GM11168 (cell line): ENCODE results near the gene PUM1.

Experiments used
- in situ Hi-C: fragments of 300-500 bp; cut with MboI; formaldehyde crosslinking; loops from one replicate; pipeline ENCODE4 v1.12.0; 2022; ENCODE audit warnings: low sequenced_read_pairs; ENCODE audit not compliant: unreplicated experiment

PUM1 gene

DNA sequence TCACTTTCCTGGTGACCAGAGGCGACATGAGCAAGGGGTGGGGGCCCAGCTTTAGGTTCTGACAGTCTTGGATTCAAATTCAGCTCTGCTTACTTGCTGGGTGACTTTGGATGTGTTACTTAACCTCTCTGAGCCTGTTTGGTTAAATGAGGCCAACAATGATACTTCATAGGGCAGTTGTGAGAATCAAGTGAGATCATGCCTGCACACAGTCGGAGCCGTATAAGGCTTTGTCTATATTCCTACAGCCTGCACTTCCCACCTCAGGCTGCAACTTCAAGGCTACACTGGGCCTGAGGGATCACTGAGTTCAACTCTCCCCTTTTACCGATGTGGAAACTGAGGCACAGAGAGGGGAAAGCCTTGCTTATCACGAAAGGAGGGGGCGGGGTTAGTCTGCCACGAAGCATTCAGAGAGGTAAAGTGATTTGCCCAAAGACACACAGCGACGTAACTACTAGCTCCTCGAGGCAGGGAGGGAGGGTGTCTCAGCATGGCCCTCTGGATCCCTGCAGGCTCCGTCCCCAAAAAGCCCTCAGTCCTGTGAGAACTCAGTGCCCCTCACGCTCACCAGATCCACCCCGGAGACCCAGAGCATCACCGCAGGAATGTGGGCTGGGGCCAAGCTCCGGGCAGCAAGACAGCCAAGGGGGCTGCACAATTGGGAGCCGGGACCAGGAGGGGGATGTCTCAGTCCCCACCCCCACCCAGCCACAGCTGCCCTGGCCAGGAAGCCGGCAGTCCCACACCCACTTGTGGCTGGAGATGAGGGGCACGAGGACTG is 181.9 kb downstream of the PUM1 start:
- in situ Hi-C loops = no loop called here

- in situ Hi-C loops = no loop called here
Measured at GRCh38 chr1:30882678-30883388, 182.7 kb downstream of the PUM1 start.
